CD4-positive, alpha-beta memory T cell (primary cell): ENCODE results near the gene AP5Z1. TPM values are rescaled to one million over a fixed set of nuclear protein-coding genes. Genes with fewer than 3 reads are reported as not detected.

Source experiments
- CTCF ChIA-PET: fragments of 350-600 bp; sonication (Branson Sonifier 250); formaldehyde crosslinking; loops from one replicate; lab custom pipeline; 2021; ENCODE audit warnings: inconsistent platforms; ENCODE audit not compliant: partially characterized antibody; lab: Charles Lee
- POLR2A ChIA-PET: fragments of 350-600 bp; sonication (Branson Sonifier 250); formaldehyde crosslinking; loops from one replicate; lab custom pipeline; 2021; ENCODE audit not compliant: partially characterized antibody; lab: Charles Lee
- DNase-seq, 5 donors: peaks; one replicate each; pipeline versions ENCODE4 v3.0.0 to v3.0.0-alpha.2; 2020 to 2022; ENCODE audit warnings: mixed read lengths in 1 of 5
- H3K27ac ChIP-seq: one replicate; pipeline ENCODE4 v1.7.0; 2013; ENCODE audit warnings: low read depth, low read length
- H3K27me3 ChIP-seq: 2 replicates; pipeline ENCODE4 v1.7.0; 2013; ENCODE audit warnings: mild to moderate bottlenecking, low read length, moderate library complexity; ENCODE audit not compliant: insufficient read depth
- H3K36me3 ChIP-seq: 2 replicates; pipeline ENCODE4 v1.7.0; 2013; ENCODE audit warnings: mild to moderate bottlenecking, low read length, moderate library complexity; ENCODE audit not compliant: insufficient read depth
- H3K4me1 ChIP-seq: 2 replicates; pipeline ENCODE4 v1.7.0; 2013; ENCODE audit warnings: mild to moderate bottlenecking, low read length, moderate library complexity; ENCODE audit not compliant: insufficient read depth
- H3K4me3 ChIP-seq, 2 donors: one replicate each; pipeline ENCODE4 v1.7.0; 2013; ENCODE audit warnings: low read length in 2 of 2, mild to moderate bottlenecking in 1 of 2
- H3K9me3 ChIP-seq, 2 donors: one replicate each; pipeline ENCODE4 v1.7.0; 2013; ENCODE audit warnings: low read length in 2 of 2, control low read depth in 1 of 2; ENCODE audit not compliant: control insufficient read depth in 1 of 2
- H3K27ac Mint-ChIP-seq, 7 donors: one replicate each; pipeline ENCODE4 v1.8.0; 2020 to 2021; ENCODE audit warnings: mixed read lengths in 7 of 7, mild to moderate bottlenecking in 6 of 7, inconsistent platforms in 3 of 7, moderate library complexity in 3 of 7
- H3K27me3 Mint-ChIP-seq, 2 donors: one replicate each; pipeline ENCODE4 v1.8.0; 2020 to 2021; ENCODE audit warnings: mixed read lengths in 2 of 2
- H3K36me3 Mint-ChIP-seq, 2 donors: one replicate each; pipeline ENCODE4 v1.8.0; 2020 to 2021; ENCODE audit warnings: mixed read lengths in 2 of 2, inconsistent platforms in 1 of 2, mild to moderate bottlenecking in 1 of 2
- H3K4me1 Mint-ChIP-seq, 4 donors: one replicate each; pipeline ENCODE4 v1.8.0; 2020 to 2021; ENCODE audit warnings: mixed read lengths in 4 of 4, mild to moderate bottlenecking in 1 of 4
- H3K4me3 Mint-ChIP-seq, 8 donors: one replicate each; pipeline ENCODE4 v1.8.0; 2020 to 2021; ENCODE audit warnings: mixed read lengths in 8 of 8, mild to moderate bottlenecking in 7 of 8, moderate library complexity in 6 of 8, inconsistent platforms in 3 of 8
- H3K9me3 Mint-ChIP-seq, 8 donors: one replicate each; pipeline ENCODE4 v1.8.0; 2020 to 2021; ENCODE audit warnings: mixed read lengths in 8 of 8, mild to moderate bottlenecking in 5 of 8, inconsistent platforms in 3 of 8, moderate library complexity in 1 of 8
- intact Hi-C: fragments of 100-400 bp; cut with micrococcal nuclease; formaldehyde crosslinking; loops from one replicate; pipeline ENCODE4 v1.15.1; 2023
- polyA plus RNA-seq, 2 donors: library from polyadenylated mRNA; unstranded; fragments of 300-500 nt; fragmentation: Illumina TruSeq; gene quantifications; one replicate each; pipeline ENCODE4 v1.2.3, GENCODE V29; 2021
- total RNA-seq, 2 experiments: library from RNA; stranded (reverse); gene quantifications; one replicate each; pipeline ENCODE4 v1.2.3, GENCODE V29; 2021

Gene AP5Z1, protein sequence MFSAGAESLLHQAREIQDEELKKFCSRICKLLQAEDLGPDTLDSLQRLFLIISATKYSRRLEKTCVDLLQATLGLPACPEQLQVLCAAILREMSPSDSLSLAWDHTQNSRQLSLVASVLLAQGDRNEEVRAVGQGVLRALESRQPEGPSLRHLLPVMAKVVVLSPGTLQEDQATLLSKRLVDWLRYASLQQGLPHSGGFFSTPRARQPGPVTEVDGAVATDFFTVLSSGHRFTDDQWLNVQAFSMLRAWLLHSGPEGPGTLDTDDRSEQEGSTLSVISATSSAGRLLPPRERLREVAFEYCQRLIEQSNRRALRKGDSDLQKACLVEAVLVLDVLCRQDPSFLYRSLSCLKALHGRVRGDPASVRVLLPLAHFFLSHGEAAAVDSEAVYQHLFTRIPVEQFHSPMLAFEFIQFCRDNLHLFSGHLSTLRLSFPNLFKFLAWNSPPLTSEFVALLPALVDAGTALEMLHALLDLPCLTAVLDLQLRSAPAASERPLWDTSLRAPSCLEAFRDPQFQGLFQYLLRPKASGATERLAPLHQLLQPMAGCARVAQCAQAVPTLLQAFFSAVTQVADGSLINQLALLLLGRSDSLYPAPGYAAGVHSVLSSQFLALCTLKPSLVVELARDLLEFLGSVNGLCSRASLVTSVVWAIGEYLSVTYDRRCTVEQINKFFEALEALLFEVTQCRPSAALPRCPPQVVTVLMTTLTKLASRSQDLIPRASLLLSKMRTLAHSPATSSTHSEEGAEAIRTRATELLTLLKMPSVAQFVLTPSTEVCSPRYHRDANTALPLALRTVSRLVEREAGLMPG
- 100 to 1,000 TPM; 100 to 103 TPM for total RNA-seq
- 10 to 100 TPM; 29.1 to 40.6 TPM for polyA plus RNA-seq

DNA sequence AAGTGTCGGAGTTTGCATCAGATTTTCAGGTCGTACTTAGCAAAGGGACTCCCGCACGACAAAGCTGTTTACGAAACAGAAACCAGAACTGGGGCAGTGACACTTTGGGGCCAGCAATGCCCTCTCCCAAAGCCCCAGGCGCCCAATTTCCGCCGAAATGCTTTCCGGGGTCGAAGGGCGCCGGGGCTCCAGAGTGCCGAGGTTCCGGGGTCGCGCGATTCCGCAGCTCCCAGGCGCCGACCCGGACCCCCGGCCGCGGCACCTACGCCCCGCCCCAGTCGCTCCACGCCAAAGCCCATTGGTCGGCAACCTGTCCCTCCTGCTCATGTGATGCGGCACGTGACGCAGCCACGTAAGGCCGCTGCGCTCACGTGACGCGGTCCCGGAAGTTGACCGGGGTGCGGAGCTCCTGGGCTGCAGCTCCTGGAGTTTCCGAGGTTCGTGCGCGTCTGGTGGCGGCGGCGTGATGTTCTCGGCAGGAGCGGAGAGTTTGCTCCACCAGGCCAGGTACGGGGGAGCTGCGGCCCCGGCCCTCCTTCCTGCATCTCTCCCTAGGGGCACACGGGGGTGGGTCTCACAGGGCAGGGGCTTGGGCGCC is at the start of gene AP5Z1:
Gene AP5Z1, plus strand, starts transcription at position 374 of the 598 bp plus-strand sequence. Its CDS starts 93 bp downstream, at position 467.
- H3K27ac Mint-ChIP-seq, result peak within 1 kb of the TSS; percentile 99 to 100 (median 99)
- peaks cover 0 to 2% (median 0%) of the 10 kb centered on the region in 8 donors for H3K9me3 Mint-ChIP-seq
- ChIA-PET POLR2A (interaction anchor here (0.6 to 4.3 kb wide), 21 partner anchors 10 to 622 kb away, joined by 3 to 74 read pairs (median 5); partner anchors contain the start of gene FOXK1), CTCF (interaction anchor here (0.9 to 6.2 kb wide), 8 partner anchors 17 to 199 kb away, joined by 3 to 43 read pairs (median 5); no protein-coding TSS in a partner anchor)
- H3K27me3 Mint-ChIP-seq, result no peaks in the 10 kb centered on the region
- H3K36me3 ChIP-seq, result no peaks in the 10 kb centered on the region
- H3K4me1 Mint-ChIP-seq, result peaks cover 29 to 50% (median 42%) of the 10 kb centered on the region in 4 donors
- peaks cover 0 to 27% of the 10 kb centered on the region in 2 donors for H3K36me3 Mint-ChIP-seq
- peak within 1 kb of the TSS; percentile 96 to 100 (median 98) for H3K4me3 Mint-ChIP-seq
- intact Hi-C loops, result loop anchor here (1.0 to 5.0 kb wide), 6 partner anchors 17 to 272 kb away; partner anchors contain the start of gene RBAK
- peaks cover 31% of the 10 kb centered on the region for H3K4me1 ChIP-seq
- H3K27me3 ChIP-seq, result no peaks in the 10 kb centered on the region
- DNase-seq, result peak; percentile 92 to 97 (median 94)
- H3K27ac ChIP-seq, result peak within 1 kb of the TSS; percentile 93
- H3K9me3 ChIP-seq, result no peaks in the 10 kb centered on the region
- peak within 1 kb of the TSS; percentile 92 to 98 for H3K4me3 ChIP-seq

DNA sequence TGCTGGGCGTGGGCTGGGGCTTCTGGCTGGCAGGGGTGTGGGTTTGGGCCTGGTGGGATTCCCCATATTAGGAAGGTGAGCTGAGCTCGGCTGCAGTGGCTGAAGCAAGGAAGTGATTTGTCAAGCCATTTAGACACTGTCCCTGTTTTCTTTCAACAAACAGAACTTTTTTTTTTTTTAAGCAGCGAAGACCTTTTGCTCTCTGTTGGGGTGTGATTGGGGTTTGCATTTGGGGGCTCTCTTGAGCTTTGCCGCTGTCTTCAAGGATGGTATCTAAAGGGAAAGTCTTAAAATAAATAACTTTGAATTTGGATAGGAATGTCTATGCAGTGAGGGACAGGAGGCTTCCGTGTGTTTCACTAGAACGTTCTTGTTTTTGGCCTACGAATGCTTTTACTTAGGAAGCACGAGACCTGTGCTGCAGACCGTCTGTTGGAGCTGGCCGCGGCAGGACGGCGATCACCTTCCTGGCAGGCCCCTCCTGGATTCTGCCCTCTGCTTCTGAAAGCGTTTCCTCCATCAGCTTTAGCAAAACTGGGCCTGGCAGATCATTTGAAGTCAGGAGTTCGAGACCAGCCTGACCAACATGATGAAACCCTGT is 49.5 kb upstream of the AP5Z1 start:
- no peak for DNase-seq
- Mint-ChIP-seq H3K27me3 (no peaks in the 10 kb centered on the region), H3K9me3 (no peaks in the 10 kb centered on the region), H3K4me3 (peak overlapping the region; percentile 81 to 91 (median 86)), H3K27ac (peak overlapping the region; percentile 63 to 92 (median 88)), H3K4me1 (peaks cover 19 to 71% (median 37%) of the 10 kb centered on the region in 4 donors), H3K36me3 (peaks cover 6 to 33% of the 10 kb centered on the region in 2 donors)
- peak overlapping the region in 1 of 2 donors; percentile 37 for H3K4me3 ChIP-seq
- H3K27me3 ChIP-seq, result no peaks in the 10 kb centered on the region
- CTCF ChIA-PET, result interaction anchor here (1.4 kb wide), 1 partner anchor 8 kb away, joined by 3 read pairs; no protein-coding TSS in a partner anchor
- POLR2A ChIA-PET, result interaction anchor here (0.7 to 2.4 kb wide), 3 partner anchors 21 to 84 kb away, joined by 3 to 6 read pairs (median 3); no protein-coding TSS in a partner anchor
- peaks cover 26% of the 10 kb centered on the region for H3K4me1 ChIP-seq
- peaks cover 4% of the 10 kb centered on the region for H3K36me3 ChIP-seq
- H3K27ac ChIP-seq, result peak overlapping the region; percentile 62
- intact Hi-C loops, result loop anchor here (5.0 kb wide), 1 partner anchor 44 kb away; the partner anchor contains the start of gene FOXK1
- no peaks in the 10 kb centered on the region for H3K9me3 ChIP-seq

DNA sequence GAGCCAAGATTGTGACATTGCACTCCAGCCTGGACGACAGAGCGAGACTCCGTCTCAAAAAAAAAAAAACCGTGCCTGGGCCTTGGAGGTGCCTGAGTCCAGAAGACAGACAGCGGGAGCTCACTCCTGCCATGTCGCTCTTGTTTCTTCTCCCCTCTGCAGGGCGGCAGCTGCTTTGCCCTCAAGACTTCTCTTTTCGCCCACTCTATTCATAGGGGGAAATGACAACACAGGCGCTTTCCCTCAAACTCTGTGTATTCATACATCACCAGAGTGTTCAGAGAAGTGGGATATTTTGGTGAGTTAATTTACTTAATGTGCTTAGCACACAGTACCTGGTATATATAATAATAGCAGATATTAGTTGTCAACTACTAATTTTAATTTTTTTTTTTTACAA is 48.9 kb upstream of the AP5Z1 start:
- peaks cover 26% of the 10 kb centered on the region for H3K4me1 ChIP-seq
- peaks cover 19 to 73% (median 38%) of the 10 kb centered on the region in 4 donors for H3K4me1 Mint-ChIP-seq
- no peak overlapping the region for H3K4me3 ChIP-seq
- H3K9me3 Mint-ChIP-seq, result no peaks in the 10 kb centered on the region
- peak overlapping the region in 2 of 8 donors; percentile 31 to 58 for H3K4me3 Mint-ChIP-seq
- no peaks in the 10 kb centered on the region for H3K27me3 Mint-ChIP-seq
- H3K27me3 ChIP-seq, result no peaks in the 10 kb centered on the region
- POLR2A ChIA-PET, result interaction anchor here (1.3 kb wide), 1 partner anchor 85 kb away, joined by 3 read pairs; no protein-coding TSS in a partner anchor
- no peak for DNase-seq
- peaks cover 4% of the 10 kb centered on the region for H3K36me3 ChIP-seq
- CTCF ChIA-PET, result interaction anchor here (1.4 kb wide), 1 partner anchor 8 kb away, joined by 3 read pairs; no protein-coding TSS in a partner anchor
- peaks cover 6 to 33% of the 10 kb centered on the region in 2 donors for H3K36me3 Mint-ChIP-seq
- no peaks in the 10 kb centered on the region for H3K9me3 ChIP-seq
- intact Hi-C loops, result loop anchor here (5.0 kb wide), 1 partner anchor 44 kb away; the partner anchor contains the start of gene FOXK1
- H3K27ac Mint-ChIP-seq, result peak overlapping the region in 2 of 7 donors; percentile 59 to 78
- H3K27ac ChIP-seq, result no peak overlapping the region

DNA sequence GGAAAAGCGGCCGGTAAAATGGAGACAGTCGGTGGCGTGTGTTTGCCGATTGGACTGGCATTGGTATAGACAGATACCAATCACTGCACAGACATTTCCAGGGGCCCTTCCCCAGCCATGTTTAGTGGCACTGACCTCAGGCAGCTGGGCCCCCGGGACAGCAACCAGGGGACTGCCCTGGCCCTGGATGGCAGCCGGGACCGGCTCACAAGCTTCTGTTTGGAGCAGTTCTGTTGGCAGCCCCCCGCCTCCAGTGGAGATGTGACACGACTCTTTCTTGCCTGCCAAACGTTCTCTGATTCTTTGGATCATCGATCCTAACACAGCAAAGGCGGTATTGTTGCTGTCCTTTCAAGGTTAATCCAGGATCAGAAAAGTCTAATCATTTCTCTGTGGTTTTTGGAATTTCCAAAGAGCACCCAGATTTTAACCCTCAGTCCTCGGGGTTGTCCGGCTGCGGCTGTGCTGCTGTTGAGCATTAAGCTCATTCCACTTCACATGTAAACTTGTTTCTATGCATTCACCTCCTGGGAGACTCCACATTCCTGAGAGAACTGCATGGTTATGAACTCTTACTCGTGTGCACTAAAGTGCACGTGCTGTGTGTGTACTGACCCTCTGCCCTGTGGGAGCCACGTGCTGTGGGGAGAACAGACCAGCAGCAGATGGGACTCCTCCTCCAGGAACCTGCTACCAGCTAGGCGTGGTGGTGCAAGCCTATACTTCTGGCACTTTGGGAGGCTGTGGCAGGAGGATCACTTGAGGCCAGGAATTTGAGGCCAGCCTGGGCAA is 47.3 kb upstream of the AP5Z1 start:
- Mint-ChIP-seq H3K4me3 (peak overlapping the region in 1 of 8 donors; percentile 8), H3K9me3 (no peaks in the 10 kb centered on the region), H3K4me1 (peaks cover 23 to 78% (median 45%) of the 10 kb centered on the region in 4 donors), H3K27me3 (no peaks in the 10 kb centered on the region), H3K27ac (peak overlapping the region in 2 of 7 donors; percentile 29 to 30), H3K36me3 (peaks cover 7 to 36% of the 10 kb centered on the region in 2 donors)
- H3K9me3 ChIP-seq, result no peaks in the 10 kb centered on the region
- ChIA-PET CTCF (no interaction called here), POLR2A (no interaction called here)
- peaks cover 32% of the 10 kb centered on the region for H3K4me1 ChIP-seq
- H3K36me3 ChIP-seq, result peaks cover 4% of the 10 kb centered on the region
- H3K27ac ChIP-seq, result no peak overlapping the region
- intact Hi-C loops, result loop anchor here (5.0 kb wide), 1 partner anchor 46 kb away; the partner anchor contains the start of gene FOXK1
- no peaks in the 10 kb centered on the region for H3K27me3 ChIP-seq
- DNase-seq, result no peak
- no peak overlapping the region for H3K4me3 ChIP-seq

DNA sequence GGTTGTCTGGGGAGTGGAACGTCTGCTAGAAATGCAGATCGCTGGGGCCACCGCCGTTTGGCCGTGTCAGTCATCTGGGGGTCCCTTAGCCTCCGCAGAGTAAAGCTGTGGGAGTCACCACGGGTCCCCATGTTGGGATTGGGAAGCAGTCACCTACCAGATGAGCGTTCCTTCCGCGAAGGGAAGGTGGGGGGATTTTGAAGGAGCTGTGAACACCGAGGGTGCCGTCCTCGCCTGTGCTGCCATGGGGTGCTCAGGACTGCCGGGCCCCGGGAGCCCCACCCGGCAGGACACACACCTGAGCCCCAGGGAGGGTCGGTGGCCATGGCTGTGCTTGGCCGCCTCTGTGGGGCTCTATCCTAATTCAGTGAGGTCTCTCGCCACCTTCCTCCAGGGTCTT is 46.2 kb upstream of the AP5Z1 start:
- no peaks in the 10 kb centered on the region for H3K9me3 ChIP-seq
- H3K27ac ChIP-seq, result no peak overlapping the region
- H3K36me3 ChIP-seq, result peaks cover 4% of the 10 kb centered on the region
- Mint-ChIP-seq H3K27me3 (no peaks in the 10 kb centered on the region), H3K27ac (no peak overlapping the region), H3K36me3 (peaks cover 4 to 36% of the 10 kb centered on the region in 2 donors), H3K4me1 (peaks cover 30 to 78% (median 47%) of the 10 kb centered on the region in 4 donors), H3K4me3 (no peak overlapping the region), H3K9me3 (no peaks in the 10 kb centered on the region)
- no peaks in the 10 kb centered on the region for H3K27me3 ChIP-seq
- H3K4me3 ChIP-seq, result no peak overlapping the region
- no peak for DNase-seq
- intact Hi-C loops, result loop anchor here (5.0 kb wide), 1 partner anchor 47 kb away; the partner anchor contains the start of gene FOXK1
- H3K4me1 ChIP-seq, result peaks cover 39% of the 10 kb centered on the region
- POLR2A ChIA-PET, result interaction anchor here (1.6 kb wide), 1 partner anchor 16 kb away, joined by 4 read pairs; no protein-coding TSS in a partner anchor
- CTCF ChIA-PET, result interaction anchor here (1.1 kb wide), 1 partner anchor 88 kb away, joined by 3 read pairs; no protein-coding TSS in a partner anchor
